GM23338 (cell line): ENCODE data around the gene LPCAT3. TPM values are rescaled to one million over a fixed set of nuclear protein-coding genes. Genes with fewer than 3 reads are reported as not detected.

Source experiments
- CTCF ChIP-seq, 2 experiments: fragments of 200-600 bp in 1 of 2; sonication (generic) in 1 of 2; conservative IDR thresholded peaks; 2 replicates each; pipeline versions ENCODE4 v1.5.1 to v1.6.1; 2016 to 2017; ENCODE audit warnings: antibody characterized with exemption in 2 of 2, low read depth in 2 of 2, mild to moderate bottlenecking in 2 of 2, moderate library complexity in 1 of 2
- ETS1 ChIP-seq: IDR thresholded peaks from 2 replicates; pipeline ENCODE4 v1.6.1; 2016; ENCODE audit warnings: antibody characterized with exemption
- JUNB ChIP-seq: IDR thresholded peaks from one replicate; pipeline ENCODE4 v1.6.1; 2016; ENCODE audit warnings: antibody characterized with exemption; ENCODE audit not compliant: unreplicated experiment
- NANOG ChIP-seq: IDR thresholded peaks from 2 replicates; pipeline ENCODE4 v1.6.1; 2016; ENCODE audit warnings: antibody characterized with exemption, borderline replicate concordance
- POLR2AphosphoS5 ChIP-seq: IDR thresholded peaks from 2 replicates; pipeline ENCODE4 v1.6.1; 2016; ENCODE audit warnings: antibody characterized with exemption, low read depth
- STAT1 ChIP-seq: IDR thresholded peaks from one replicate; pipeline ENCODE4 v1.6.1; 2016; ENCODE audit warnings: antibody characterized with exemption; ENCODE audit not compliant: unreplicated experiment
- ZNF114 ChIP-seq: fragments of 250-450 bp; sonication (Bioruptor Pico); IDR thresholded peaks from 2 replicates; pipeline ENCODE4 v1.5.0; 2020; ENCODE audit warnings: mild to moderate bottlenecking, moderate library complexity
- ZNF331 ChIP-seq: fragments of 250-450 bp; sonication (Bioruptor Pico); IDR thresholded peaks from 2 replicates; pipeline ENCODE4 v1.5.0; 2020; ENCODE audit warnings: low read depth, mild to moderate bottlenecking, moderate library complexity
- ZNF462 ChIP-seq: fragments of 250-450 bp; sonication (Bioruptor Pico); IDR thresholded peaks from 2 replicates; pipeline ENCODE4 v1.5.0; 2020; ENCODE audit warnings: mild to moderate bottlenecking, moderate library complexity
- polyA plus RNA-seq: library from polyadenylated mRNA; unstranded; fragments of >200 nt; fragmentation: Nextera tagmentation; extraction: Ambion mirVana; gene quantifications from 2 replicates; pipeline ENCODE4 v1.2.1, GENCODE V29; 2016
- total RNA-seq: library from RNA; depleted of rRNA; stranded (reverse); fragments of >200 nt; shearing (Covaris generic); gene quantifications from 2 replicates; pipeline ENCODE4 v1.2.3, GENCODE V29; 2014

The LPCAT3 gene
- total and polyA plus RNA-seq, 2 experiments from 2014 or later: 21.4 to 51.5 TPM

- TF ChIP-seq ZNF462 (CRISPR knock-in tag): no peak
- no peak for TF ChIP-seq ZNF331 (CRISPR knock-in tag)
- no peak for TF ChIP-seq ETS1
- no peak for TF ChIP-seq JUNB
- TF ChIP-seq CTCF (conservative IDR thresholded peaks at IDR 0.05; ENCODE audit: low read depth in 2 of 2): no peak
- no peak for TF ChIP-seq NANOG
- no peak for TF ChIP-seq ZNF114 (CRISPR knock-in tag)
- no peak for TF ChIP-seq POLR2AphosphoS5
- TF ChIP-seq STAT1: no peak
These were observed 88.5 kb downstream of the LPCAT3 start (continued) for GRCh38 chr12:6929466-6930452.
